Measurements from ENCODE around the gene SLC35A5.
A peak's percentile ranks its signal among the peaks of the same experiment; 100 is the strongest.

SLC35A5 gene

DNA sequence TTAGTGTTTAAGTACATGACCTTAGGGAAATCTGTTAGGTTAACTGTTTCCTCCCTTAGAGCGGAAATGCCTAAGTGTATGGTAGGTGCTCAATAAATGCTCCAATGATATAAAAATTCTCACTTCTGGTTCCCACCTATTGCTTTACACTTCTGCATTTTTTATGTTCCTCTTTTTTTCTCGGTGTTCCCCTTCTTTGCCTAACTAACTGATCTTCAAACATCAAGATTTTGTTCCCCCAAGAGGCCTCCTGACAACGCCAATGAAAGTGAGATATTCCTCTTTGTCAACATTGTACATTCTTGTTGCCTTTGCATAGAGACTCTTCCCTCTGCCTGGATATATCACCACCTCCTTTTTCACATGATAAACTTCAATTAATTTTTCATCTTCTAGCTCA, 17.4 kb downstream of the SLC35A5 start:
- DNase-seq, result no peak

DNA sequence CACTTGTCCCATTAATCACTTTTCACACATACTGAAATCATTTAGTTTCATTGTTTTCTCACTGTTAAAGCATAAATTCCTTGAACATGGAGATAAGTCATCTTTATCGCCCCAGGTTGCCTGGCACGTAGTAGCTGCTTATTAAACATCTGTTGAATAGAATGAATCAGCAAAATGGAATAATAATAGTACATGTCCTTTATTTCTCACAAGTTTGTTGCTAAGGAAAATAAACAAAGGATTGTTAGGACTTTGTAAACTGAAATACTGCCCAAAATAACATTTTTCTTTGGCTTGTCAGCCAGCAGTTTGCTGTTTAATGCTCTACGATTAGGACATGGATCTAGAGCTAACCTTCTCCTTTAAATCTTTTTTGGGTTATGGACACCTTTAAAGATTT, 17.9 kb downstream of the SLC35A5 start:
- no peak for DNase-seq

DNA sequence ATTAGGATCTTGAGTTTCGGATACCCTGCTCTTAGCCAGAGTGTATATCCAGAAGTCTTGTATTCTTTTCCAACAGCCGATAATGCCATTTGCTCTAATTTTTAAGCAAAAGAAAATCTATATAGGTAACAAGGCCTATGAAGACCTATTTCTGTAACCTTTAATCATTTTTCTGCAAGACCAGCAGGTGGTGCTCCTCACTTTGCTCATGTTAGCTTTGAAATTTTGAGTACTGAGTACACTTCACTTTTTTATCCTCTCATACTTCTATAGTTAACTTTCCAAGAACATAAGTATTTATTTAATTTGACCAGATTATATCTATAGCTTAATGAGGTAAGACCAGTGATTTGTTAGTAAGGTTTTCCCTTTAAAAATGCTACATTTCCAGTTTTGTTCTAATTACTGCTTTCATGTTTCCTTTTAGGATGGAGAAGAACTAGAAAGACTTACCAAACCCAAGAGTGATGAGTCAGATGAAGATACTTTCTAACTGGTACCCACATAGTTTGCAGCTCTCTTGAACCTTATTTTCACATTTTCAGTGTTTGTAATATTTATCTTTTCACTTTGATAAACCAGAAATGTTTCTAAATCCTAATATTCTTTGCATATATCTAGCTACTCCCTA, 20.5 kb downstream of the SLC35A5 start:
- DNase-seq, result peak; percentile 3

DNA sequence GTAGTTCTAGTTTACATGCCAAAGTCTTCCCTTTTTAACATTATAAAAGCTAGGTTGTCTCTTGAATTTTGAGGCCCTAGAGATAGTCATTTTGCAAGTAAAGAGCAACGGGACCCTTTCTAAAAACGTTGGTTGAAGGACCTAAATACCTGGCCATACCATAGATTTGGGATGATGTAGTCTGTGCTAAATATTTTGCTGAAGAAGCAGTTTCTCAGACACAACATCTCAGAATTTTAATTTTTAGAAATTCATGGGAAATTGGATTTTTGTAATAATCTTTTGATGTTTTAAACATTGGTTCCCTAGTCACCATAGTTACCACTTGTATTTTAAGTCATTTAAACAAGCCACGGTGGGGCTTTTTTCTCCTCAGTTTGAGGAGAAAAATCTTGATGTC, 21.3 kb downstream of the SLC35A5 start:
- DNase-seq, result no peak

DNA sequence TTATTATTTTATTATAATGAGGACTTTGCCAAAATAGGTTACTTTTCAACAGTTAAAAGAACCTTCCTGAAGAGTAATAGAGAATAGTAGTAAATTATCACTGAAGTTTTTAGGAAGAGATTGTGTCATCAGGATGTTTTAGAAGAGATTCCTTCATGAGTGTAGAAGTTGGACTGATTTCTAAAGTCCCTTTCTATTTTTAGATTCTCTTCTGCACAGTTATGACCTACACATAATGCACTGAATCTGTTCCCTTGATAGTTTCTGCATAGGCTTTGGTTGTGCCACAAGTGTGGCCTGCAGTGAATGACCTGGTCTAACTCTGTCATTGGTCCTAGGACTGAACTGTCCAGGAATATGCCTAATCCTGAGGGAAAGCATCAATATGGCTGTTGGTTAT, 23.9 kb downstream of the SLC35A5 start:
- DNase-seq, result no peak

DNA sequence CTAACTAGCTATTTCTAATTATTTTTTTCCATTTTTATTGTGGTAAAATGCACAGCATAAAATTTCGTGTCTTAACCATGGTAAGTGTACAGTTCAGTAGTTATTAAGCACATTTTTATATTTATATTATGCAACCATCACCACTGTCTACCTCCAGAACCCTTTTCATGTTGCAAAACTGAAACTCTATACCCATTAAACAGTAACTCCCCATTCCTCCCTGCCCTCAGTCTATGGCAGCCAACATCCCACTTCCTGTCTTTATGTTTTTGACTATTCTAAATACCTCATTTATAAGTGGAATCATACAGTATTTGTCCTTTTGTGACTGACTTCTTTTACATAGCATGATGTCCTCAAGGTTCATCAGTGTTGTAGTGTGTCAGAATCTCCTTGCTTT, 25.5 kb downstream of the SLC35A5 start:
- no peak for DNase-seq

DNA sequence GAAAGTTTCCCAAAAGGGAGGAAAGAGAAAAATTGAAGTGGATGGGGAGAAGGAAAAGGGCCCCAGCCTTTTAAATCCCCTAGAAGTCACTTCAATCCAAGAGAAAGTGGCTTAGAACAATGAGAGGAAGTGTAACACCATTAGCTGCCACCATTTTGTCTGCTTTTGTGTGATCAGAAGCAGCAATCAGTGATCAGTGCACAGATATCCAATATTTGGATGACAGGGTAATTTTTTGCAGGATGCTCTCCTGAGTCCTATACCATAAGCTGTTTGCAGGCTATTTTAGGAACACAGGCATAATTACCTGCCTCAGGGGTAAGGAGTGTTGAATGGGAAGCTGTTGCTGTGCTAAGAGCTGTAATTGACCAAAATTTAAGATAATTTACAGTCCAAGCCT, 31.4 kb downstream of the SLC35A5 start:
- no peak for DNase-seq

DNA sequence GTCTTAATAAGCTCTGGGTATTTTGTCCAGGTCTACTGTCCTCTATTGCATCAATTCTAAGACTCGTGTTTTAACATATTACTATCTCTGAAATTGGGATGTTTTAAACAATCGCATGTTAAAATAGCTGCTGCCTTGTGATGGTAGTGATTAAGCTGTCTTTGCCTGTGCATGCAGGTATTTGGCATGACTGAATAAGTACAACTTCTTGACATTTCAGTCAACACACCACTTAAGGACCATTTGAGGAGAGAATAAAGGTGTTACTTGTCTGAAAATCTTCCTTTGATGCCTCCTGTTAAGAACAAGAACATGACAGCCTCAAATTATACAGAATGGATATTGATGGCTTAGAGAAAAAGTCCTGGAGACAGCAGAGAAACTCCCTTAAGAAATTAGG, 33.0 kb downstream of the SLC35A5 start:
- DNase-seq, result no peak

DNA sequence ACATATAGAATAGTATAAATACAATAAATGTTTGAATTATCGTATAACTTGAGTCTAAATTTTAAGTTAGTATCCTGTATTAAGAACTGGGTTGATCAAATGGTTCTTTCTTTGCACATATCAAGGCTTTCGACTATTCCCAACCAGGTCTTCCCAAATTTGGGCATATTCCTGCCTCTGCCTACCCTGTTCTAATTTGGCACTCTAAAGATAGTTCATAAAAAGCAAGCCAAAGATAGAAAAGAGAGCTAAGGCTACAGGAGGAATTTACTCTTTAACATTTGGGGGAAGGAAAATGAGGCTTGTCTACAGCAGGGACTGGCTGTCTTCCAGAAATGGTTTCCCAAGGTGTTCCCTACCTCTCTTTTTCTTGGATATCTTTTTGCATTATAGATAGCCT, 36.1 kb downstream of the SLC35A5 start:
- no peak for DNase-seq

DNA sequence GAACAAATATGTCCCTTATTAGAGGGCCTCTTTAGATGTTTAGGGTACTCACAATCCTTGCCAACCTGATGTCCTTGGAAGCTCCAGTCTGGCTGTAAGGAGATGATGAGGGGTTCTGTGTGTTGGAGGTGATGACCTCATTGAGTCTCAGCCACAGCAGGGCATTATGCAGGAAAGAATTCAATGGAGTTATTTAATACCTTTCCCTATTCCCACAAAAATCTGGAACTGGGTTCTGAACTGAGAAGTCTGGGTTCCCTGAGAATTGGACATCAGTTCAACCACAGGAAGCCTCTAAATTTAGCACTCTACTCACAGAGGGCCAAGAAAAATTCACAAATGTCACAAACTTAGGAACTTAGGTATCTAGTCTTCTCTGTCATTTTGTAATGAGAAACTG, 36.9 kb downstream of the SLC35A5 start:
- no peak for DNase-seq

DNA sequence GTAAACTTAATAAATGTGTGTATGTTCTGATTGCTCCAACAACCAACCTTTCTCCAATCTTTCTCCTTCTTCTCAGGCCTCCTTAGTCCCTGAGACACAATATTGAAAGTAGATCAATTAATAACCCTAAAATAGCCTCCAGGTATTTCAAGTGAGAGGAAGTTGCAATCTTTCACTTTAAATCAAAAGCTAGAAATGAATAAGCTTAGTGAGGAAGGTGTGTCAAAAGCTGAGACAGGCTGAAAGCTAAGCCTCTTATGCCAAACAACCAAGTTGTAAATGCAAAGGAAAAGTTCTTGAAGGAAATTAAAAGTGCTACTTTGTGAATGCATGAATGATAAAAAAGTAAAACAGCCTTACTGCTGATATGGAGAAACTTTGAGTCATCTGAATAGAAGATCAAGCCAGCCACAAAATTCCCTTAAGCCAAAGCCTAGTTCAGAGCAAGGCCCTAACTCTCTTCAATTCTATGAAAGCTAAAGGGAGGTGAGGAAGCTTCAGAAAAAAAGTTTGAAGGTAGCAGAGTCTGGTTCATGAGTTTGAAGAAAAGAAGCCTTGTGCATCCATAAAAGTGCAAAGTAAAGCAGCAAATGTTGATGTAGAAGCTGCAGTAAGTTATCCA, 40.5 kb downstream of the SLC35A5 start:
- no peak for DNase-seq

DNA sequence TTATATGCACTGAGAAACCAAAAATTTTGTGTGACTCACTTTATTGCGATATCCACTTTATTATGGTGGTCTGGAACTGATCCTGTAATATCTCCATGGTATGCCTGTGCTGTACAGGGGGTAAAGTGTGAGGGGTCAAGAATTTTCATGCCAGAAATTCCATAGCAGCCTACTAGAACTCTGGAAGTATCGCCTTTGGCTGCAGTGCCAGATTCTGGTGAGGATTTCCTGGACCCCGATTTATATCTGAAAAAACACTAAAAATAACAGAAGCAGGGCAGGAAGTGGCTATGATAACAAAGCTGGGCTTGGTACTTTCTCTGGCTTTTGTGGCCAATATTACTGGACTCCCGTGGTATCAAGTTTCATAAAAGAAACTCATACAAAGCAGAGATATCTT, 42.7 kb downstream of the SLC35A5 start:
- no peak for DNase-seq

DNA sequence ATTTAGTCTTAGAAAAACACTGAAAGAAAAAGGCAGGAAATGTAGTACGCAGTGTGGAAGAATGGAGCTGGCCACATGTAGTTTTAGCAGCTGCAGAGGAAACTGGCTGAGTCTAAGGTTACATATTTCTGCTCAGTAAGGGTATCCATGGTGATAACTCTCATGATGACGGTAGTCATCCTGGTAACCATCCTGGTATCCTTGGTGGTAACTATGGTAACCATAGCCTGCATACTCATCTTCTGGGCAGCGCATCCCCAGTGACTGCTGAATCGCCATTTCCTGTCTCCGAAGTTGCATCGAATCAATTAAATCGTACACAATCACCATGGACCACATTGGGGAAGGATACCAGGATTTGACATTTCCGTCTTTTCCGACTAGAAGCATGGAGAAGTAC, 43.4 kb downstream of the SLC35A5 start:
- no peak for DNase-seq

DNA sequence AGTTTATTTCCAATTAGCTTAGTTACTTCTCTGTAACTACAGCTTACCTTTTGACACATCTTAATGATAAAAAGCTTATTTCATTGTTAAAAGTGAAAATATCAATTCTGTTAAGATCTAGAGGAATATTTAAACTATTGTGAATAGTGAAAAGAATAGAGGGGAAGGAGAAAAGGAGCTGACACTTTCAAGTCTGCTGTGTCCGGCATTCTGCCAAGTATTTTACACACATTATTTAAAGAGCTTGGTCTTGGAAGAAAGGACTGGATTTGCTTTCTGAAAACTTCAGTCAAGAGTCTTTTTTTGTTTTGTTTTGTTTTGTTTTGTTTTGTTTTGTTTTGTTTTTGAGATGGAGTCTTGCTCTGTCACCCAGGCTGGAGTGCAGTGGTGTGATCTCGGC, 44.3 kb downstream of the SLC35A5 start:
- DNase-seq, result no peak

DNA sequence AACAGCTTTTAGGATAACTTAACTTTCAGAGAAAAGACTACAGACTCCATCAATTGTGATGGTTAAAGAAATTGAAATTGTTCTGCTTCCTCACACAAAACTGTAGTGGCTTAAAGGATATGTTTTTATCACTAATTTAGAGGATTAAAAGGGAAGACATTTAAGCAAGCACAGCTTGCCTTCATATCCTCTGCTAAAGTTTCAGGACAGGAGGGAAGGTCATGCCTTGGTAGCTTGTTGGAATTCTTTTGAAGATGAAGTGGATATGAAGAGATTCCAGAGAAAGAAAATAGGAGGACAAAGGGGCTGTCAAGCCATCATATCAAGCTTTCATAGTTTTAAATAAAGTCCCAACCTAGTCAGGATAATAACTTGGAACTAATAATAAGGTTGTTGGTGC, 46.0 kb downstream of the SLC35A5 start:
- no peak for DNase-seq

DNA sequence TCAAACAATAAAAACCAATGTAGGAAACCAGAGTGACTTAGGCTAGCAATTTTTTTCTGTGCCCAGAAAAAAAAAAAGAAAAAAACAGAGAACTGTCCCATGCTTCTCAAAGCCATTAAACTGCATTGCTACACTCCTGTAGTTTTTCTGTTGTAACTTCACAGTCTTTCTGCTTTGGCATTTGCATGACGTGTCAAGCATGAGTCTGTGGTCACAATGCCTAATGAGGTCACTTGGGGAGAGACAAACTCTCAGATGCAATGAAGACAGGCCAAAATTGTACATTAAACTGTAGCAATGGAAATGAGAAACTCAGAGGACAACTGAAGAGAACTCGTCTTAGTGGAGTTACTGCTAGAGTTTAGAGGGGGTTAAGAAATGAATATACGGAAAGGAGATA, 48.3 kb downstream of the SLC35A5 start:
- no peak for DNase-seq

DNA sequence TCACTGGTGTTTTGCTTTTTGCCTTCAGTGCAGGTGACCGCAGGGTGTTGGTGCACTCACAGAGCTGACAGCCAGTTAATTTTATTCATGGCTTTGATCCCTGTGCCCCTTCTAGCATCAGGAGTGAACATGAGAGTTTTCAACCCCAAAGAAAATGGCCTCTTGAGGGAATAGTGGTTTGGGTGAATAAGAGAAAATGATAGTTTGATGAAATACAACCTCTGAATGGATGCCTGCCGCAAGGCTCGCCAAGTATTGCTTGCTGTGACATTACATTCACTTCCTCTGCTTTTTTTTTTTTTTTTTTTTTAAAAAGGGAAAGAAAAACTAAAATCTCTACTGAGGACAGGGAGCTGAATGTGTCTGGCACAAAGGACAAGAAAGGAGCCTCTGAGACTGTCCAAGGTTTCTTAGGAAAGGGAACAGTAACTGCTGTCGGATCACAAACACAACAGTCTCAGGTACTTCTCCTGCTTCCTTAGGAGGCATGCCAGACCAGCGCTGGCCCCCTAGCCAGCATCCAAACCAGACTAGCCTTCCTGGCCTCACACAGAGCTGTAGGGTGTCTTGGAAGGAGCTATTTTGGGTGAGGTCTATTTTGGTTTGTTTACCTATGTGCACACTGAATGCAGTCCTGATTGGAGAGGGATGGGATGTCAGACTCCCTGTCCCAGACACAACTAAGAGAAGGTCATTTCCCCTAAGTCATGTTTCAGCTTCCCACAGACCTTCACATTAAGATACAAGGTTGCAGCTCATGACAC, 50.1 kb downstream of the SLC35A5 start:
- no peak for DNase-seq

DNA sequence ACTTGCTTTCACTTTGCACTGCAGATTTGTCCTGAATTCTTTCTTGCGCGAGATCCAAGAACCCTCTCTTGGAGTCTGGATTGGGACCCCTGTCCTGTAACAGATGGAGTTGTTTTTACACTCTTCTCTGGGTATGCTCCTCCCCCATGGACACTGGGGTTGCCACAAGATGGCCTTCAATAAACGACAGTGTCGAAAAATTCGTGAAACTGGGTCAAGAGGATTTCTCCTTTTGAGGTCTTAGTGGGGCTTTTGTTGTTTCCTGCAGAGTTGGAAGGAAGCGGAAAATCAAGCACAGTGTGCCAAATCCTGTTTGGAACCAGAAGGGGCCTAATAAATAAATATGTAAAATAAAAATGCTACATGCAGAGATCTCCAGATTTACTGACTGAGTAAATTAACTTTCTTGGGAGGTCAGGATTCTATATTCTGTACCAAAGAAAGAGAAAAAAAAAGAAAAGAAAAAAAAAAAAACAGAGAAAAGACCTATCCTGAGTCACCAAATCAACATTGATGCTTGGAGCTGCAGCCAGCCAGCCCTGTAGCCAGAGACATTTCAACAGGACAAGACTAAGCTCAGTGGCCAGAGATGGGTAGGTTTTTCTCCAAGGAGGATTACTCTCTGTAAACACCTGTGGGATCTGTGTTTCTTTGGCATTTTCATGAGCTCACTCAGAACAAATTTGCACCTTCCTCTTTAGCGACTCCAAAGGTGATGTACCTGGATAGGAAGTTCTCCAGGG, 54.3 kb downstream of the SLC35A5 start:
- no peak for DNase-seq

DNA sequence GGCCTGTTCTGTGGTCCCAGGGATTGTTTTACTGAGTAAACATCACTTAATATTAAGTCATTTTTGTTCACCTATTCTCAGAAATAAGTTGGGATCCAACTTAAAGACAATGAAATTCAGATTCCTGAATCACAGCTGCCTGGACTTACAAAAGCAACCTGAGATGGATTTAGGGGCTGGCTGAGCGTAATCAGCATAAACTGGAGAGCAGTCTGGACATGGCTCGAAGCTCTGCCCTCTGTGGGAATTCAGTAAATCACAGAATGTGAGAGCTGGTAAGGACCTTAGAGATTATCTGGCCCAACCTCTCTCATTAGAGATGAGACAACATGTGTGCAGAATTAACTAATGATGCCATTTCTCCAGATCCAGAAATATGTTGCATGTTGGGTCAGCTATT, 55.4 kb downstream of the SLC35A5 start:
- DNase-seq, result no peak

DNA sequence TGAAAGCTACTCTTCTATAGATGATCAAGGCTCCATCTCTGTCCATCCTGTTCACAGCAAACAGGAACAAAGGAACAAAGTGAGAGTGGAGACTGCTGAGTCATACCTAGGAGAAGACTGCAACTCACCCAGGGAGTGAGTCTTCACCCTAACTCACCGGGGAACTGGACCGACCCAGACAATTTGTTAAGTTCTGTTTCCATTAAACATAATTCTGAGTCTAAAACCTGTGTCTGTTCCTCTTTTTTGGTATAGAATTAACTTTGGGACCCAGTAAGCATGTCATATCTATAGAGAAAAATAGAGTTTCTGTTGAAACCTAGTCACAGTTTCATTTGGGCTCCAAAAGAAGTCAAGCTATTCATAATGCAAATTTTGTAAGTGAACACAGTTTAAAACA, 57.5 kb downstream of the SLC35A5 start:
- DNase-seq, result no peak

DNA sequence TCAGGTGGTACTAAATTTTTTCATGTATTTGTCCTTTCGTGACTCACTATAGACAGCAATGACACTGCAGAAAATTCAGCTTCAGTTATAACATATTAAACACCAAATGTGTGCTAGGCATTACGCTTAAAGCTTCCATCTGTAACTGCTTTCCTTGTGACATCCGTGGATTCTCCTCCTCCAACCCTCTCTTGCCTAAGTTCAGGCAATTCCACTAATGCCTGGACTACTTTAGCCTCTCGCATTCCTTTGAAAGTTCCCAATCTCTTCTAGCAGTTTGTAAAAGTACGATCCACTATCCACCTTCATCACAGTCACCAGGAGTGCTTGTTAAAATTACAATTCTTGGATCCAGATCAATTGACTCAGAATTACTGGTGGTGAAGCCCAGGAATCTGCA, 61.4 kb downstream of the SLC35A5 start:
- no peak for DNase-seq

DNA sequence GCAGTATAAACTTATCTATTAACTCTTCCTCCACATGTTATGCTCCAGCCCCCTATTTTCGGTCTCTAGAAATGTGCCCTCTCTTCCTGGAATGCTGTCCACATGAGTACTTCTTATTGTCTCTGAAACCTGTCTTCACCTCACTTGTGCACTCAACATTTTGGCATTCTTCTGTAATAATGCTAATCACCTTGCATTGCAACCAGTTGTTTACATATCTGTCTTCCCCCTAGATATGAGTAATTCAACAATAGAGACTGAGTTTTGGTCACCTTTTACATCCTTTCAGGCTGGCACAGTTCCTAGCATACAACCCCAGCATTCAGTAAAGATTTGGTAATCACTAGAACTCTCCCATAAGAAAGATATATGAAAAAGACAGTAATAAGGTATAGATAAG, 61.9 kb downstream of the SLC35A5 start:
- no peak for DNase-seq

DNA sequence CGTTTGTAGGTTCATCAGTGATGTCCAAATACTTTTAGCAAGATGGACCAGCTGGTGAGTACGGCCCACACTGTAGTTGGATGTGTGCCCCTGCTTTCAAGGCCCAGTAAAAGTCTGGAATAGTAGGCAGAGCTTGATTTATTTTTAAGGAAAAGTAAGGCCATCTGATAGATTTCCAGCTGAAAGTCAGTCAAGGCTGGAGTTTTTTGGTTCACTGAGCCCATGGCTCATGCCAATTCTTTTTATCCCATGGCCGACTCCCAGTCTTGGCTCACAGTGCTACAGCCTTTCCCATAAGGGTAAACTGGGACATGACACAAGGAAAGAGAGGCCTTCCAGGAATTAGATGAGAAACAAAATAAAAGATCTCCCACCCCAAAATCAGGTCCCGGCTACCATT, 65.6 kb downstream of the SLC35A5 start:
- no peak for DNase-seq
